H9 (cell line): ENCODE measurements around the gene PTPN13. TPM values are rescaled to one million over a fixed set of nuclear protein-coding genes. Genes with fewer than 3 reads are reported as not detected.

ENCODE experiments used
- DNase-seq: peaks from one replicate; pipeline ENCODE4 v3.0.0-alpha.2; 2017
- H2AFZ ChIP-seq: one replicate; pipeline ENCODE4 v1.6.1; 2013; ENCODE audit warnings: mild to moderate bottlenecking, low read length, control low read depth, moderate library complexity
- H2AK5ac ChIP-seq: 2 replicates; pipeline ENCODE4 v1.6.1; 2013; ENCODE audit warnings: low read length, control low read depth, mixed read lengths; ENCODE audit not compliant: insufficient read length
- H2BK120ac ChIP-seq: one replicate; pipeline ENCODE4 v1.6.1; 2013; ENCODE audit warnings: low read depth, mild to moderate bottlenecking, low read length, control low read depth, inconsistent platforms; ENCODE audit not compliant: poor library complexity, severe bottlenecking
- H2BK12ac ChIP-seq: 2 replicates; pipeline ENCODE4 v1.6.1; 2013; ENCODE audit warnings: low read length, control low read depth, mixed read lengths, low read depth; ENCODE audit not compliant: insufficient read length
- H2BK15ac ChIP-seq: 2 replicates; pipeline ENCODE4 v1.6.1; 2013; ENCODE audit warnings: low read depth, low read length, control low read depth
- H2BK20ac ChIP-seq: one replicate; pipeline ENCODE4 v1.6.1; 2013; ENCODE audit warnings: low read depth, mild to moderate bottlenecking, low read length, control low read depth, inconsistent platforms; ENCODE audit not compliant: poor library complexity, severe bottlenecking
- H2BK5ac ChIP-seq: 2 replicates; pipeline ENCODE4 v1.6.1; 2013; ENCODE audit warnings: low read length, control low read depth, mixed read lengths; ENCODE audit not compliant: insufficient read length
- H3K14ac ChIP-seq: 2 replicates; pipeline ENCODE4 v1.6.1; 2013; ENCODE audit warnings: low read length, control low read depth; ENCODE audit not compliant: insufficient read depth
- H3K18ac ChIP-seq: 2 replicates; pipeline ENCODE4 v1.6.1; 2013; ENCODE audit warnings: low read depth, mild to moderate bottlenecking, mixed read lengths, low read length, control low read depth; ENCODE audit not compliant: insufficient read length
- H3K23ac ChIP-seq: 2 replicates; pipeline ENCODE4 v1.6.1; 2013; ENCODE audit warnings: low read length, control low read depth, mixed read lengths, low read depth; ENCODE audit not compliant: insufficient read length
- H3K23me2 ChIP-seq: 2 replicates; pipeline ENCODE4 v1.6.1; 2013; ENCODE audit warnings: low read depth, mild to moderate bottlenecking, mixed read lengths, low read length, control low read depth; ENCODE audit not compliant: insufficient read length, poor library complexity, severe bottlenecking
- H3K27ac ChIP-seq: 2 replicates; pipeline ENCODE4 v1.5.1; 2013; ENCODE audit warnings: low read length, control low read depth, mixed read lengths, low read depth; ENCODE audit not compliant: insufficient read length
- H3K27me3 ChIP-seq: 2 replicates; pipeline ENCODE4 v1.6.1; 2013; ENCODE audit warnings: low read length, control low read depth, inconsistent platforms; ENCODE audit not compliant: insufficient read depth
- H3K4ac ChIP-seq: 2 replicates; pipeline ENCODE4 v1.6.1; 2013; ENCODE audit warnings: low read depth, mild to moderate bottlenecking, control low read depth, inconsistent platforms, low read length, moderate library complexity
- H3K4me1 ChIP-seq: 2 replicates; pipeline ENCODE4 v1.6.1; 2013; ENCODE audit warnings: low read length, control low read depth, inconsistent platforms; ENCODE audit not compliant: insufficient read depth
- H3K4me2 ChIP-seq: 2 replicates; pipeline ENCODE4 v1.6.1; 2013; ENCODE audit warnings: low read length, control low read depth, mixed read lengths; ENCODE audit not compliant: insufficient read length, insufficient read depth
- H3K56ac ChIP-seq: 2 replicates; pipeline ENCODE4 v1.6.1; 2013; ENCODE audit warnings: low read depth, mild to moderate bottlenecking, mixed read lengths, low read length, control low read depth; ENCODE audit not compliant: insufficient read length
- H3K79me1 ChIP-seq: 2 replicates; pipeline ENCODE4 v1.6.1; 2013; ENCODE audit warnings: low read depth, mild to moderate bottlenecking, moderate library complexity, low read length, control low read depth, inconsistent platforms; ENCODE audit not compliant: insufficient read depth, poor library complexity, severe bottlenecking
- H3K79me2 ChIP-seq: 2 replicates; pipeline ENCODE4 v1.6.1; 2013; ENCODE audit warnings: low read length, control low read depth, inconsistent platforms; ENCODE audit not compliant: insufficient read depth
- H3K9ac ChIP-seq: 2 replicates; pipeline ENCODE4 v1.6.1; 2013; ENCODE audit warnings: low read length, control low read depth, mixed read lengths; ENCODE audit not compliant: insufficient read length; ENCODE audit errors: extremely low read depth
- H3K9me3 ChIP-seq: one replicate; pipeline ENCODE4 v1.6.1; 2013; ENCODE audit warnings: low read depth, low read length, inconsistent platforms; ENCODE audit not compliant: control insufficient read depth
- H3T11ph ChIP-seq: one replicate; pipeline ENCODE4 v1.6.1; 2013; ENCODE audit warnings: mild to moderate bottlenecking, low read length, control low read depth, inconsistent platforms
- H4K20me1 ChIP-seq: one replicate; pipeline ENCODE4 v1.6.1; 2013; ENCODE audit not compliant: control insufficient read depth, insufficient read length, insufficient read depth
- H4K5ac ChIP-seq: 2 replicates; pipeline ENCODE4 v1.6.1; 2013; ENCODE audit warnings: low read depth, mild to moderate bottlenecking, mixed read lengths, low read length, control low read depth; ENCODE audit not compliant: insufficient read length
- H4K8ac ChIP-seq: replicated peaks from 2 replicates; pipeline ENCODE4 v1.6.1; 2013; ENCODE audit warnings: low read length, control low read depth, mixed read lengths, low read depth; ENCODE audit not compliant: insufficient read length
- H4K91ac ChIP-seq: 2 replicates; pipeline ENCODE4 v1.6.1; 2013; ENCODE audit warnings: low read depth, mild to moderate bottlenecking, moderate library complexity, mixed read lengths, low read length, control low read depth; ENCODE audit not compliant: insufficient read length
- H3K27ac Mint-ChIP-seq, 3 experiments: 2 replicates in 2 of 3; 3 replicates in 1 of 3; pipeline ENCODE4 v1.8.0; 2020 to 2021; ENCODE audit warnings: mixed read lengths in 3 of 3, mild to moderate bottlenecking in 1 of 3, moderate library complexity in 1 of 3
- H3K27me3 Mint-ChIP-seq: 2 replicates; pipeline ENCODE4 v1.8.0; 2021; ENCODE audit warnings: low read depth, mild to moderate bottlenecking, moderate library complexity, mixed read lengths
- H3K36me3 Mint-ChIP-seq, 3 experiments: 2 replicates in 2 of 3; 3 replicates in 1 of 3; pipeline ENCODE4 v1.8.0; 2020 to 2021; ENCODE audit warnings: low read depth in 3 of 3, mixed read lengths in 3 of 3; ENCODE audit not compliant: insufficient read depth in 1 of 3
- H3K4me1 Mint-ChIP-seq, 2 experiments: 2 replicates each; pipeline ENCODE4 v1.8.0; 2020; ENCODE audit warnings: mixed read lengths in 2 of 2
- H3K4me3 Mint-ChIP-seq, 2 experiments: 2 replicates in 1 of 2; 3 replicates in 1 of 2; pipeline ENCODE4 v1.8.0; 2020 to 2021; ENCODE audit warnings: mild to moderate bottlenecking in 2 of 2, mixed read lengths in 2 of 2, moderate library complexity in 1 of 2
- H3K9me3 Mint-ChIP-seq, 2 experiments: 2 replicates in 1 of 2; 3 replicates in 1 of 2; pipeline ENCODE4 v1.8.0; 2020; ENCODE audit warnings: mild to moderate bottlenecking in 2 of 2, mixed read lengths in 2 of 2, moderate library complexity in 1 of 2
- WGBS: extraction: QIAGEN DNeasy Blood & Tissue Kit; methylation state at CpG from one replicate; pipeline ENCODE4 v1.1.7; 2013; ENCODE audit warnings: missing lambda C conversion rate, low lambda C conversion rate, mixed read lengths; ENCODE audit not compliant: insufficient read length; ENCODE audit errors: extremely low coverage; 5-methylcytosine and 5-hydroxymethylcytosine counted together
- total RNA-seq: library from RNA; stranded (reverse); gene quantifications from 2 replicates; pipeline ENCODE4 v1.2.1, GENCODE V29; 2021
- TF ChIP-seq, protein P1 (sequence below): fragments of 200-600 bp; sonication (generic); conservative IDR thresholded peaks from 3 replicates; pipeline ENCODE4 v1.8.0; 2021; ENCODE audit warnings: antibody characterized with exemption, mild to moderate bottlenecking

Gene PTPN13
- total RNA-seq, 1 experiment from 2014 or later: 34.9 TPM

DNA sequence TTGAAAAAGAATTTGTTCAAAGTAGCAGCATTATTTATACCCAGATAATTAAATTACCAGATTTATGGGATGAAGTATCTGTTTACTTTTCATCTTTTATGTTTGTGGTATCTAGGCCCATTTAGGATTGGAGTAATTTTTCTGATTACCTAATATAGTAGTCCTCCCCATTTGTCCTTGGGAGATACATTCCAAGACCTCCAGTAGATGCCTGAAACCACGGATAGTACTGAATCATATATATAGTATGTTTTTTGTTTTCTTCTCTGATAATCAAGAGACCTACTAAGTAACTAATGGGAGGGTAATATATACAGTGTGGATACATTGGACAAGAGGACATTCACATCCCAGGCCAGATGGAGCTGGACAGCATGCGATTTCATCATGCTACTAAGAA lies 30.7 kb upstream of the PTPN13 start:
- Histone ChIP-seq H2BK120ac (no peak overlapping the region), H3K27me3 (no peaks in the 10 kb centered on the region), H2BK5ac (no peak overlapping the region), H3K79me2 (no peaks in the 10 kb centered on the region), H3K23ac (no peak overlapping the region), H4K8ac (no peak overlapping the region), H4K91ac (no peak overlapping the region), H3K79me1 (no peaks in the 10 kb centered on the region), H2BK20ac (no peak overlapping the region), H2BK12ac (no peak overlapping the region), H3K4ac (no peak overlapping the region), H3K14ac (no peak overlapping the region), H2BK15ac (no peak overlapping the region), H3K9me3 (no peaks in the 10 kb centered on the region), H2AK5ac (no peak overlapping the region), H3K9ac (no peak overlapping the region), H3T11ph (no peak overlapping the region), H3K4me1 (no peaks in the 10 kb centered on the region), H3K4me2 (no peak overlapping the region), H3K23me2 (no peaks in the 10 kb centered on the region), H4K20me1 (no peaks in the 10 kb centered on the region), H3K56ac (no peak overlapping the region), H3K27ac (no peak overlapping the region), H3K18ac (no peak overlapping the region), H2AFZ (no peak overlapping the region), H4K5ac (no peak overlapping the region)
- DNase-seq: no peak
- no peaks in the 10 kb centered on the region for H3K9me3 Mint-ChIP-seq
- TF ChIP-seq, protein P1, sequence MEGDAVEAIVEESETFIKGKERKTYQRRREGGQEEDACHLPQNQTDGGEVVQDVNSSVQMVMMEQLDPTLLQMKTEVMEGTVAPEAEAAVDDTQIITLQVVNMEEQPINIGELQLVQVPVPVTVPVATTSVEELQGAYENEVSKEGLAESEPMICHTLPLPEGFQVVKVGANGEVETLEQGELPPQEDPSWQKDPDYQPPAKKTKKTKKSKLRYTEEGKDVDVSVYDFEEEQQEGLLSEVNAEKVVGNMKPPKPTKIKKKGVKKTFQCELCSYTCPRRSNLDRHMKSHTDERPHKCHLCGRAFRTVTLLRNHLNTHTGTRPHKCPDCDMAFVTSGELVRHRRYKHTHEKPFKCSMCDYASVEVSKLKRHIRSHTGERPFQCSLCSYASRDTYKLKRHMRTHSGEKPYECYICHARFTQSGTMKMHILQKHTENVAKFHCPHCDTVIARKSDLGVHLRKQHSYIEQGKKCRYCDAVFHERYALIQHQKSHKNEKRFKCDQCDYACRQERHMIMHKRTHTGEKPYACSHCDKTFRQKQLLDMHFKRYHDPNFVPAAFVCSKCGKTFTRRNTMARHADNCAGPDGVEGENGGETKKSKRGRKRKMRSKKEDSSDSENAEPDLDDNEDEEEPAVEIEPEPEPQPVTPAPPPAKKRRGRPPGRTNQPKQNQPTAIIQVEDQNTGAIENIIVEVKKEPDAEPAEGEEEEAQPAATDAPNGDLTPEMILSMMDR: no peak
- no peak overlapping the region for H3K4me3 Mint-ChIP-seq
- H3K36me3 Mint-ChIP-seq: no peaks in the 10 kb centered on the region
- no peaks in the 10 kb centered on the region for H3K27me3 Mint-ChIP-seq
- H3K27ac Mint-ChIP-seq: no peak overlapping the region
- peaks cover 5 to 7% of the 10 kb centered on the region in 2 experiments for H3K4me1 Mint-ChIP-seq
- WGBS: no CpG with 5 or more reads among the region's 2 CpGs
